GM19043 (cell line): ENCODE results near the gene CDK8.

Experiments used
- ATAC-seq: cut with Tn5 transposase; IDR thresholded peaks from one replicate; pipeline ENCODE4 v1.9.1; 2021; ENCODE audit warnings: low read depth; ENCODE audit not compliant: unreplicated experiment

The CDK8 gene

GRCh38 chr13:26253787-26254582 is at the start of gene CDK8:
TSS of gene CDK8 (plus strand) at chr13:26254129. CDS start at chr13:26254642, 513 bp downstream.
- ATAC-seq = peak; percentile 72

GRCh38 chr13:26208287-26208686 is 45.6 kb upstream of the CDK8 start:
- no peak for ATAC-seq

- no peak for ATAC-seq
These were observed 40.6 kb upstream of the CDK8 start for GRCh38 chr13:26213345-26213744.

- no peak for ATAC-seq
These were observed 39.9 kb upstream of the CDK8 start for GRCh38 chr13:26213982-26214381.

- no peak for ATAC-seq
These were observed 37.9 kb upstream of the CDK8 start for GRCh38 chr13:26216042-26216441.

- no peak for ATAC-seq
These were observed 34.2 kb upstream of the CDK8 start for GRCh38 chr13:26219726-26220125.

- no peak for ATAC-seq
These were observed 33.4 kb upstream of the CDK8 start for GRCh38 chr13:26220575-26220974.

- peak; percentile 11 for ATAC-seq
These were observed 32.6 kb upstream of the CDK8 start for GRCh38 chr13:26221399-26221720.

- ATAC-seq = peak; percentile 96
These were observed 32.0 kb upstream of the CDK8 start, which contains the start of gene RNF6 for GRCh38 chr13:26221721-26222519. TSS of gene RNF6 (minus strand) at chr13:26222314. CDS start at chr13:26219649, 2,665 bp downstream.

GRCh38 chr13:26222520-26223046 is 31.3 kb upstream of the CDK8 start:
- ATAC-seq = peak; percentile 34

GRCh38 chr13:26225896-26226617 is 27.9 kb upstream of the CDK8 start:
- ATAC-seq = no peak

GRCh38 chr13:26227166-26227971 is 26.6 kb upstream of the CDK8 start:
- ATAC-seq = no peak

GRCh38 chr13:26228096-26228495 is 25.8 kb upstream of the CDK8 start:
- ATAC-seq = no peak

- no peak for ATAC-seq
These were observed 24.8 kb upstream of the CDK8 start for GRCh38 chr13:26229080-26229615.

- ATAC-seq = no peak
These were observed 23.2 kb upstream of the CDK8 start for GRCh38 chr13:26230703-26231102.

GRCh38 chr13:26236296-26236695 is 17.6 kb upstream of the CDK8 start:
- ATAC-seq = no peak

GRCh38 chr13:26246154-26246553 is 7.8 kb upstream of the CDK8 start:
- ATAC-seq = no peak

- ATAC-seq = no peak
These were observed 6.9 kb upstream of the CDK8 start for GRCh38 chr13:26247011-26247410.

- no peak for ATAC-seq
These were observed 6.3 kb upstream of the CDK8 start for GRCh38 chr13:26247608-26248007.

- no peak for ATAC-seq
These were observed 4.4 kb upstream of the CDK8 start for GRCh38 chr13:26249551-26249950.
